A549 (cell line): ENCODE measurements around the gene SEMA4B. TPM values are rescaled to one million over a fixed set of nuclear protein-coding genes. Genes with fewer than 3 reads are reported as not detected.

ENCODE experiments used
- ATAC-seq, 2 experiments: fragments of 200-7000 bp in 1 of 2; fragments of >200 bp in 1 of 2; cut with Nextera tagmentation in 1 of 2; cut with Tn5 transposase in 1 of 2; 3 replicates each; pipeline versions ENCODE4 v1.8.0 to v1.9.1; 2018 to 2020; ENCODE audit warnings: mild to moderate bottlenecking in 1 of 2, moderate library complexity in 1 of 2
- CTCF ChIA-PET: fragments of 300-600 bp; sonication (Branson Sonifier 250); formaldehyde crosslinking; extraction: SDS; loops from one replicate; lab custom pipeline; 2021; ENCODE audit warnings: antibody characterized with exemption, inconsistent platforms; lab: Yijun Ruan, JAX
- POLR2A ChIA-PET: fragments of 350-600 bp; formaldehyde crosslinking; extraction: SDS; loops from one replicate; lab custom pipeline; 2021; ENCODE audit warnings: antibody characterized with exemption, inconsistent platforms; lab: Yijun Ruan, JAX
- DNase-seq, 2 experiments: peaks; one replicate each; pipeline versions ENCODE4 v3.0.0 to v3.0.0-alpha.2; 2011 to 2016; ENCODE audit warnings: low read depth in 1 of 2, low spot score in 1 of 2
- FAIRE-seq: peaks from 2 replicates; lab custom pipeline; 2011; peaks lifted over from hg19 to GRCh38; lab: Jason Lieb, UNC
- H3K27ac ChIP-seq, 2 experiments: fragments of >200 bp; sonication (Bioruptor Twin); formaldehyde crosslinking; 3 replicates each; pipeline ENCODE4 v1.5.1; 2016 to 2017
- H3K4me1 ChIP-seq: fragments of >200 bp; sonication (Bioruptor Twin); formaldehyde crosslinking; 3 replicates; pipeline ENCODE4 v1.6.1; 2016
- H3K4me2 ChIP-seq: fragments of >200 bp; sonication (Bioruptor Twin); formaldehyde crosslinking; 3 replicates; pipeline ENCODE4 v1.6.1; 2016
- H3K4me3 ChIP-seq: fragments of >200 bp; sonication (Bioruptor Twin); formaldehyde crosslinking; 3 replicates; pipeline ENCODE4 v1.5.1; 2016
- H3K9me3 ChIP-seq: fragments of >200 bp; sonication (Bioruptor Twin); formaldehyde crosslinking; 3 replicates; pipeline ENCODE4 v1.6.1; 2016
- BHLHE40 ChIP-seq: IDR thresholded peaks from 2 replicates; pipeline ENCODE4 v1.6.1; 2012; ENCODE audit warnings: low read depth, low read length, inconsistent platforms
- CBX8 ChIP-seq: fragments of 200-600 bp; sonication (generic); IDR thresholded peaks from 2 replicates; pipeline ENCODE4 v1.6.1; 2016
- CEBPB ChIP-seq, 2 experiments: fragments of >200 bp in 1 of 2; sonication (Bioruptor Twin) in 1 of 2; formaldehyde crosslinking in 1 of 2; IDR thresholded peaks; 2 replicates each; pipeline ENCODE4 v1.6.1; 2012 to 2016
- CHD2 ChIP-seq: fragments of 150-350 bp; IDR thresholded peaks from 2 replicates; pipeline ENCODE4 v1.6.1; 2014; ENCODE audit warnings: low read length; ENCODE audit not compliant: partially characterized antibody
- EHF ChIP-seq: fragments of 250-450 bp; sonication (Bioruptor Pico); IDR thresholded peaks from 2 replicates; pipeline ENCODE4 v1.5.0; 2020; ENCODE audit warnings: mild to moderate bottlenecking
- EP300 ChIP-seq, 2 experiments: fragments of >200 bp; sonication (Bioruptor Twin); formaldehyde crosslinking; IDR thresholded peaks; 2 replicates in 1 of 2; 3 replicates in 1 of 2; pipeline ENCODE4 v1.6.1; 2016 to 2017
- FOSB ChIP-seq: fragments of 250-450 bp; sonication (Bioruptor Pico); IDR thresholded peaks from 2 replicates; pipeline ENCODE4 v1.5.0; 2020; ENCODE audit warnings: mild to moderate bottlenecking, moderate library complexity
- FOSL2 ChIP-seq, 2 experiments: fragments of 450-650 bp in 1 of 2; fragments of >200 bp in 1 of 2; sonication (Bioruptor Twin) in 1 of 2; formaldehyde crosslinking; IDR thresholded peaks; 2 replicates each; pipeline versions ENCODE4 v1.5.0 to v1.6.1; 2016 to 2020; ENCODE audit warnings: mild to moderate bottlenecking in 1 of 2, moderate library complexity in 1 of 2
- GATA3 ChIP-seq: IDR thresholded peaks from 2 replicates; pipeline ENCODE4 v1.6.1; 2012; ENCODE audit warnings: borderline replicate concordance
- HDAC2 ChIP-seq: fragments of 200-600 bp; sonication (generic); IDR thresholded peaks from 2 replicates; pipeline ENCODE4 v1.6.1; 2016
- HEYL ChIP-seq: fragments of 250-450 bp; sonication (Bioruptor Pico); IDR thresholded peaks from 2 replicates; pipeline ENCODE4 v1.8.0; 2021; ENCODE audit warnings: mild to moderate bottlenecking, moderate library complexity
- HOXB5 ChIP-seq: fragments of 250-450 bp; sonication (Bioruptor Pico); IDR thresholded peaks from 2 replicates; pipeline ENCODE4 v1.5.0; 2020; ENCODE audit warnings: mild to moderate bottlenecking, moderate library complexity
- JUN ChIP-seq, 2 experiments: fragments of >200 bp; sonication (Bioruptor Twin); formaldehyde crosslinking; IDR thresholded peaks; 2 replicates in 1 of 2; 3 replicates in 1 of 2; pipeline ENCODE4 v1.6.1; 2016 to 2017
- MYC ChIP-seq: IDR thresholded peaks from 2 replicates; pipeline ENCODE4 v1.6.1; 2012; ENCODE audit warnings: mild to moderate bottlenecking, inconsistent platforms, low read length, improper control_type of control experiment, borderline replicate concordance
- NFE2L2 ChIP-seq: fragments of 150-350 bp; conservative IDR thresholded peaks from 2 replicates; pipeline ENCODE4 v1.6.1; 2014; ENCODE audit warnings: low read length
- NPAS2 ChIP-seq: fragments of 250-450 bp; sonication (Bioruptor Pico); IDR thresholded peaks from 2 replicates; pipeline ENCODE4 v1.8.0; 2022; ENCODE audit warnings: mild to moderate bottlenecking, moderate library complexity, borderline replicate concordance
- NR3C1 ChIP-seq: fragments of >200 bp; sonication (Bioruptor Twin); formaldehyde crosslinking; IDR thresholded peaks from 3 replicates; pipeline ENCODE4 v1.6.1; 2017
- POLR2A ChIP-seq: IDR thresholded peaks from 2 replicates; pipeline ENCODE4 v1.6.1; 2012; ENCODE audit warnings: mild to moderate bottlenecking, low read length
- POLR2AphosphoS2 ChIP-seq: conservative IDR thresholded peaks from 2 replicates; pipeline ENCODE4 v1.6.1; 2012; ENCODE audit warnings: low read length, improper control_type of control experiment, inconsistent platforms
- RAD21 ChIP-seq, 2 experiments: fragments of >200 bp in 1 of 2; sonication (Bioruptor Twin) in 1 of 2; formaldehyde crosslinking in 1 of 2; IDR thresholded peaks in 1 of 2; conservative IDR thresholded peaks in 1 of 2; 2 replicates in 1 of 2; 3 replicates in 1 of 2; pipeline ENCODE4 v1.6.1; 2012 to 2018; ENCODE audit warnings: inconsistent platforms in 1 of 2
- RARB ChIP-seq: fragments of 250-450 bp; sonication (Bioruptor Pico); IDR thresholded peaks from 2 replicates; pipeline ENCODE4 v1.8.0; 2021; ENCODE audit warnings: mild to moderate bottlenecking, moderate library complexity
- RFX5 ChIP-seq: fragments of 450-650 bp; IDR thresholded peaks from 2 replicates; pipeline ENCODE4 v1.7.1; 2014; ENCODE audit warnings: antibody characterized with exemption, mild to moderate bottlenecking, moderate library complexity
- SMC3 ChIP-seq: fragments of >200 bp; sonication (Bioruptor Twin); formaldehyde crosslinking; IDR thresholded peaks from 3 replicates; pipeline ENCODE4 v1.6.1; 2018; ENCODE audit warnings: inconsistent platforms
- SREBF2 ChIP-seq: fragments of 450-650 bp; IDR thresholded peaks from 2 replicates; pipeline ENCODE4 v1.6.1; 2014; ENCODE audit warnings: mild to moderate bottlenecking, moderate library complexity
- ZFP36 ChIP-seq: fragments of 450-650 bp; IDR thresholded peaks from 2 replicates; pipeline ENCODE4 v1.6.1; 2014; ENCODE audit warnings: borderline replicate concordance; ENCODE audit not compliant: partially characterized antibody
- ZNF302 ChIP-seq: fragments of 250-450 bp; sonication (Bioruptor Pico); IDR thresholded peaks from 2 replicates; pipeline ENCODE4 v1.9.0; 2021; ENCODE audit warnings: inconsistent platforms, mild to moderate bottlenecking, moderate library complexity
- ZSCAN20 ChIP-seq: fragments of 250-450 bp; sonication (Bioruptor Pico); IDR thresholded peaks from 2 replicates; pipeline ENCODE4 v1.8.0; 2022; ENCODE audit warnings: mild to moderate bottlenecking, moderate library complexity
- WGBS: methylation state at CpG from one replicate; pipeline ENCODE4 v1.1.6; 2017; ENCODE audit errors: missing lambda C conversion rate; 5-methylcytosine and 5-hydroxymethylcytosine counted together
- polyA plus RNA-seq, 4 experiments: library from polyadenylated mRNA; depleted of rRNA in 3 of 4; stranded (reverse); fragments of >200 nt; fragmentation: RNase III in 1 of 4; extraction: RNeasy Plus Mini Kit Qiagen cat#74134 plus additional on column Dnase treatment in 1 of 4; gene quantifications; 2 replicates in 3 of 4; 3 replicates in 1 of 4; pipeline ENCODE4 v1.2.3, GENCODE V29; 2011 to 2017
- TF ChIP-seq, protein P1 (sequence below): fragments of 250-450 bp; sonication (Bioruptor Pico); IDR thresholded peaks from 2 replicates; pipeline ENCODE4 v1.5.0; 2020; ENCODE audit warnings: low read depth, mild to moderate bottlenecking, moderate library complexity
- TF ChIP-seq, protein P2 (sequence below): fragments of >200 bp; sonication (Bioruptor Twin); formaldehyde crosslinking; IDR thresholded peaks from 3 replicates; pipeline ENCODE4 v1.6.1; 2016
- TF ChIP-seq, protein P3 (sequence below): fragments of 200-600 bp; sonication (generic); IDR thresholded peaks from 2 replicates; pipeline ENCODE4 v1.6.1; 2016; ENCODE audit warnings: antibody characterized with exemption, mild to moderate bottlenecking, moderate library complexity
- TF ChIP-seq, protein P4 (sequence below): IDR thresholded peaks from 2 replicates; pipeline ENCODE4 v1.6.1; 2012; ENCODE audit warnings: low read depth, borderline replicate concordance

SEMA4B gene
- polyA plus RNA-seq, 2 of the 4 experiments (the other 2 are of a cell fraction), result 45.3 to 47.1 TPM

DNA sequence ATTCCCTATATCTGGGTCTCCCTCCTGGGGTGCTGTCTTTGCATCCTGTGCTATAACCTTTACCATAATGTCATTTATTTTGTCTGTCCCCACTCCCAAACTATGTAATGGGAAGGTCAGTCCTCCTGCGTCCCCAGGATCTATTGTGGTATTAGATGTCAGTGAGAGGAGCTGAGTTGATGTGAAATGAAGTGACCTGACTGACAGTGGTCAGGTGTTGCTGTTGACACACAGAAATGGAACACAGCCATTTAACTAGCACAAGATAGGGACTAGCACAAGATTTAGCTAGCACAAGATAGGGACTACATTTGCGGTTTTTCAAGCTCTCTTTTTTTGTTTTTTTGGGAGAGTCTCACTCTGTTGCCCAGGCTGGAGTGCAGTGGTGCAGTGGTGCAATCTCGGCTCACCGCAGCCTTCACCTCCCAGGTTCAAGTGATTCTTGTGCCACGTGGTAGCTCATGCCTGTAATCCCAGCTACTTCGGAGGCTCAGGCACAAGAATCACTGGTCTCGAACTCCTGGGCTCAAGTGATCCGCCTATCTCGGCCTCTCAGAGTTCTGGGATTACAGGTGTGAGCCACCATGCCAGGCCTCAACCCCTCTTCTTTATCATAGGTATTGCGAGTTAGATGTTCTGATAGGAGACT lies 69.5 kb downstream of the SEMA4B start:
- no peak overlapping the region for H3K27ac ChIP-seq
- no peak overlapping the region for H3K4me3 ChIP-seq
- POLR2A ChIA-PET, result no interaction called here
- H3K9me3 ChIP-seq, result no peaks in the 10 kb centered on the region
- no peak for FAIRE-seq
- H3K4me2 ChIP-seq, result no peak overlapping the region
- CTCF ChIA-PET, result interaction anchor here (0.5 to 2.7 kb wide), 10 partner anchors 9 to 212 kb away, joined by 3 to 12 read pairs (median 3); no protein-coding TSS in a partner anchor
- TF ChIP-seq MYC, result no peak
- no peak for TF ChIP-seq RFX5
- TF ChIP-seq NPAS2 (CRISPR knock-in tag), result no peak
- TF ChIP-seq SREBF2, result no peak
- no peak for TF ChIP-seq NR3C1
- TF ChIP-seq EHF (CRISPR knock-in tag), result no peak
- no peak for TF ChIP-seq JUN (IDR thresholded peaks at IDR 0.05)
- TF ChIP-seq FOSB (CRISPR knock-in tag), result no peak
- TF ChIP-seq GATA3, result no peak
- TF ChIP-seq, protein P1, sequence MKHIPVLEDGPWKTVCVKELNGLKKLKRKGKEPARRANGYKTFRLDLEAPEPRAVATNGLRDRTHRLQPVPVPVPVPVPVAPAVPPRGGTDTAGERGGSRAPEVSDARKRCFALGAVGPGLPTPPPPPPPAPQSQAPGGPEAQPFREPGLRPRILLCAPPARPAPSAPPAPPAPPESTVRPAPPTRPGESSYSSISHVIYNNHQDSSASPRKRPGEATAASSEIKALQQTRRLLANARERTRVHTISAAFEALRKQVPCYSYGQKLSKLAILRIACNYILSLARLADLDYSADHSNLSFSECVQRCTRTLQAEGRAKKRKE (CRISPR knock-in tag), result no peak
- TF ChIP-seq, protein P2, sequence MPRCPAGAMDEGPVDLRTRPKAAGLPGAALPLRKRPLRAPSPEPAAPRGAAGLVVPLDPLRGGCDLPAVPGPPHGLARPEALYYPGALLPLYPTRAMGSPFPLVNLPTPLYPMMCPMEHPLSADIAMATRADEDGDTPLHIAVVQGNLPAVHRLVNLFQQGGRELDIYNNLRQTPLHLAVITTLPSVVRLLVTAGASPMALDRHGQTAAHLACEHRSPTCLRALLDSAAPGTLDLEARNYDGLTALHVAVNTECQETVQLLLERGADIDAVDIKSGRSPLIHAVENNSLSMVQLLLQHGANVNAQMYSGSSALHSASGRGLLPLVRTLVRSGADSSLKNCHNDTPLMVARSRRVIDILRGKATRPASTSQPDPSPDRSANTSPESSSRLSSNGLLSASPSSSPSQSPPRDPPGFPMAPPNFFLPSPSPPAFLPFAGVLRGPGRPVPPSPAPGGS, result no peak
- TF ChIP-seq POLR2AphosphoS2, result no peak
- TF ChIP-seq BHLHE40, result no peak
- no peak for DNase-seq
- H3K4me1 ChIP-seq, result peaks cover 27% of the 10 kb centered on the region
- 87% methylated on average over 10 of the region's 10 CpGs for WGBS
- no peak for ATAC-seq

DNA sequence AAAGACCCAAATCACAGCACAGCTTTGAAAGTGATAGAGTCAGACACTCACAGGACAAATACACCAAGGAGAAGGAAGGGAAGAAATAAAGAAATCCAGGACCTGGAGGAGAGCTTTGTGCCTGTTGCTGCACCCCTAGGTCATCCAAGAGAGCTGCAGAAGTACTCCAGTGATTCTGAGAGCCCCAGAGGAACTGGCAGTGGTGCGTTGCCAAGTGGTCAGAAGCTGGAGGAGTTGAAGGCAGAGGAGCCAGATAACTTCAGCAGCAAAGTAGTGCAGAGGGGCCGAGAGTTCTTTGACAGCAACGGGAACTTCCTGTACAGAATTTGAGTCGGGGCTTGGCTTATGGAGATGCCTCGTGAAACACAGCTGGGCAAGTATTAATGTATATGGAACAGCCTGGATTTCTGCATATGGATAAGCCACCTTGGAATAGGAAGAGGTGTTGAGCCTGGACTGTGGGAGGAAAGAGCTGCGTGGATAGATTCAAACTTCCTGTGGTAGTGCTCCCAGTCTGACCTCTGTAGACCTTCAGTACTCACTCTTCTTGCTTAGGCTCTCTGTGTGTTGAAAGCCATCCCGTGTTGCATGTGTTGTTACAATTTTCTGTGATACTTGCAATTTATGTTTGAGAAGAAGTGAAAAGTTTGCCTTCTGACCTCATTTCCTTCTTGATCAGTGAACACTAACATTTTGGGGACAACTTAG lies 70.5 kb downstream of the SEMA4B start:
- POLR2A ChIA-PET, result no interaction called here
- Histone ChIP-seq H3K9me3 (no peaks in the 10 kb centered on the region), H3K27ac (no peak overlapping the region), H3K4me1 (peaks cover 27% of the 10 kb centered on the region), H3K4me3 (no peak overlapping the region), H3K4me2 (no peak overlapping the region)
- ATAC-seq (no peak), FAIRE-seq (no peak), DNase-seq (no peak)
- TF ChIP-seq ZSCAN20 (CRISPR knock-in tag) (no peak), HDAC2 (no peak), CEBPB (IDR thresholded peaks at IDR 0.05) (no peak), ZFP36 (no peak), ZNF302 (CRISPR knock-in tag) (no peak), HEYL (no peak), POLR2A (no peak), NFE2L2 (no peak), SMC3 (no peak), HOXB5 (CRISPR knock-in tag) (no peak), RAD21 (conservative IDR thresholded peaks at IDR 0.05 in 1 of 2, IDR thresholded peaks at IDR 0.05 in 1 of 2) (no peak), FOSL2 (IDR thresholded peaks at IDR 0.05) (no peak), FOSL2 (CRISPR knock-in tag; IDR thresholded peaks at IDR 0.05) (no peak), EP300 (IDR thresholded peaks at IDR 0.05) (no peak), CHD2 (no peak), CBX8 (no peak), GATA3 (no peak), RARB (no peak)
- TF ChIP-seq, protein P3, sequence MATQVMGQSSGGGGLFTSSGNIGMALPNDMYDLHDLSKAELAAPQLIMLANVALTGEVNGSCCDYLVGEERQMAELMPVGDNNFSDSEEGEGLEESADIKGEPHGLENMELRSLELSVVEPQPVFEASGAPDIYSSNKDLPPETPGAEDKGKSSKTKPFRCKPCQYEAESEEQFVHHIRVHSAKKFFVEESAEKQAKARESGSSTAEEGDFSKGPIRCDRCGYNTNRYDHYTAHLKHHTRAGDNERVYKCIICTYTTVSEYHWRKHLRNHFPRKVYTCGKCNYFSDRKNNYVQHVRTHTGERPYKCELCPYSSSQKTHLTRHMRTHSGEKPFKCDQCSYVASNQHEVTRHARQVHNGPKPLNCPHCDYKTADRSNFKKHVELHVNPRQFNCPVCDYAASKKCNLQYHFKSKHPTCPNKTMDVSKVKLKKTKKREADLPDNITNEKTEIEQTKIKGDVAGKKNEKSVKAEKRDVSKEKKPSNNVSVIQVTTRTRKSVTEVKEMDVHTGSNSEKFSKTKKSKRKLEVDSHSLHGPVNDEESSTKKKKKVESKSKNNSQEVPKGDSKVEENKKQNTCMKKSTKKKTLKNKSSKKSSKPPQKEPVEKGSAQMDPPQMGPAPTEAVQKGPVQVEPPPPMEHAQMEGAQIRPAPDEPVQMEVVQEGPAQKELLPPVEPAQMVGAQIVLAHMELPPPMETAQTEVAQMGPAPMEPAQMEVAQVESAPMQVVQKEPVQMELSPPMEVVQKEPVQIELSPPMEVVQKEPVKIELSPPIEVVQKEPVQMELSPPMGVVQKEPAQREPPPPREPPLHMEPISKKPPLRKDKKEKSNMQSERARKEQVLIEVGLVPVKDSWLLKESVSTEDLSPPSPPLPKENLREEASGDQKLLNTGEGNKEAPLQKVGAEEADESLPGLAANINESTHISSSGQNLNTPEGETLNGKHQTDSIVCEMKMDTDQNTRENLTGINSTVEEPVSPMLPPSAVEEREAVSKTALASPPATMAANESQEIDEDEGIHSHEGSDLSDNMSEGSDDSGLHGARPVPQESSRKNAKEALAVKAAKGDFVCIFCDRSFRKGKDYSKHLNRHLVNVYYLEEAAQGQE, result no peak
- TF ChIP-seq, protein P4, sequence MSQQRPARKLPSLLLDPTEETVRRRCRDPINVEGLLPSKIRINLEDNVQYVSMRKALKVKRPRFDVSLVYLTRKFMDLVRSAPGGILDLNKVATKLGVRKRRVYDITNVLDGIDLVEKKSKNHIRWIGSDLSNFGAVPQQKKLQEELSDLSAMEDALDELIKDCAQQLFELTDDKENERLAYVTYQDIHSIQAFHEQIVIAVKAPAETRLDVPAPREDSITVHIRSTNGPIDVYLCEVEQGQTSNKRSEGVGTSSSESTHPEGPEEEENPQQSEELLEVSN, result no peak
- TF ChIP-seq, protein P2, result no peak
- CTCF ChIA-PET, result interaction anchor here (0.8 to 2.7 kb wide), 7 partner anchors 10 to 39 kb away, joined by 3 to 12 read pairs (median 3); no protein-coding TSS in a partner anchor
- 90% methylated on average over 7 of the region's 7 CpGs for WGBS
